Measurements from ENCODE around the gene BABAM1.

GRCh38 chr19:17322854-17323253 is 55.6 kb downstream of the BABAM1 start:
- no peak for TF ChIP-seq POLR2A (IDR thresholded peaks at IDR 0.05; ENCODE audit: low read depth, low read length)
- no peak for TF ChIP-seq POLR2AphosphoS5 (IDR thresholded peaks at IDR 0.05; ENCODE audit: low read depth, low read length)
